Measurements from ENCODE around the gene EEF1AKMT3. TPM values are rescaled to one million over a fixed set of nuclear protein-coding genes. Genes with fewer than 3 reads are reported as not detected.
A peak's percentile ranks its signal among the peaks of the same experiment; 100 is the strongest.

The EEF1AKMT3 gene
- total RNA-seq, 1 donor = 1.7 TPM

DNA sequence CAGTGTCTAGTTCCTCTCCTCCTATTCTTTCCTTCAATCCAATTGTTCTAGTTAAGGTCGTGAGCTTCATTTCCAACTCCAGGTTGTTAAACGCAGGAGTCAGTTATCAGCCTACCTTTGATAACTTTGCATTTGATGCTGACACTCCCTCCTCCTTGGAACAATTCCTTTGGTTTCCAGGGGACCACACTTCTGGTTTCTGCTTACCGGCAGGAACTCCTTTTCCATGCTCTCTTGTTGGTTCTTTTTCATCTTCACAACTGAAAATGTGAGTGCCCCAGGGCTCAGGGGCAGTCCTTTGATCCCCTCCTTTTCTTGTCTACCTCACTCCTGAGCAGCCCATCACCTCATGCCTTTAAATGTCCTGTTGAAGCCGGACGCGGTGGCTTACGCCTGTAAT, 5.0 kb downstream of the EEF1AKMT3 start:
- H3K9me3 ChIP-seq (ENCODE audit: low read depth, low read length) = no peaks in the 10 kb centered on the region
- H3K27me3 ChIP-seq (ENCODE audit: insufficient read depth, low read length) = no peaks in the 10 kb centered on the region
- no peak overlapping the region for H3K4me3 ChIP-seq (ENCODE audit: low read length)
- H3K4me1 ChIP-seq (ENCODE audit: insufficient read depth, low read length) = peaks cover 39% of the 10 kb centered on the region

GRCh38 chr12:57777911-57778310, 5.5 kb downstream of the EEF1AKMT3 start:
- Histone ChIP-seq H3K4me1 (ENCODE audit: insufficient read depth, low read length) (peaks cover 36% of the 10 kb centered on the region), H3K27me3 (ENCODE audit: insufficient read depth, low read length) (no peaks in the 10 kb centered on the region), H3K4me3 (ENCODE audit: low read length) (no peak overlapping the region), H3K9me3 (ENCODE audit: low read depth, low read length) (no peaks in the 10 kb centered on the region)

GRCh38 chr12:57779736-57780135, 7.3 kb downstream of the EEF1AKMT3 start:
- peaks cover 44% of the 10 kb centered on the region for H3K4me1 ChIP-seq (ENCODE audit: insufficient read depth, low read length)

GRCh38 chr12:57780284-57780897, 8.0 kb downstream of the EEF1AKMT3 start:
- H3K9me3 ChIP-seq (ENCODE audit: low read depth, low read length) = no peaks in the 10 kb centered on the region
- no peaks in the 10 kb centered on the region for H3K27me3 ChIP-seq (ENCODE audit: insufficient read depth, low read length)
- H3K4me1 ChIP-seq (ENCODE audit: insufficient read depth, low read length) = peaks cover 44% of the 10 kb centered on the region
- no peak overlapping the region for H3K4me3 ChIP-seq (ENCODE audit: low read length)

More at GRCh38 chr12:57779736-57780135, 7.3 kb downstream of the EEF1AKMT3 start:
- Histone ChIP-seq H3K9me3 (ENCODE audit: low read depth, low read length) (no peaks in the 10 kb centered on the region), H3K27me3 (ENCODE audit: insufficient read depth, low read length) (no peaks in the 10 kb centered on the region), H3K4me3 (ENCODE audit: low read length) (no peak overlapping the region)

DNA sequence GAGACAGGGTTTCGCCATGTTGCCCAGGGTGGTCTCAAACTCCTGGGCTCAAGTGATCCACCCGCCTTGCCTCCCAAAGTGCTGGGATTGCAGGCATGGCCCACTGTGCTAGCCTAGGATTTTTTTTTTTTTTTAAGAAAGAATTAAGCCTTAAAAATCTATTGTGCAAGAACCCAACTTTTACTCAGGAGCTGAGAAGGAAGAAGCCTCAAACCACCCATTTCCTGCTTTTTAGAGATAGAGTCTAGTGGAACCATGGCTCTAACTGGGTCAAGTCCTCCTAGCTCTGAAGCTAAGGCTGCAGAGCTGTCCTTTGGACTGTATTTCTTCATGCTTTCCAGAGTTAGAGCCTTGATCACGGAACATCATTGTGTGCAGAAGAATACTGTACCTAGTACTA, 8.8 kb downstream of the EEF1AKMT3 start:
- Histone ChIP-seq H3K4me3 (ENCODE audit: low read length) (no peak overlapping the region), H3K4me1 (ENCODE audit: insufficient read depth, low read length) (peaks cover 39% of the 10 kb centered on the region), H3K9me3 (ENCODE audit: low read depth, low read length) (no peaks in the 10 kb centered on the region), H3K27me3 (ENCODE audit: insufficient read depth, low read length) (no peaks in the 10 kb centered on the region)

DNA sequence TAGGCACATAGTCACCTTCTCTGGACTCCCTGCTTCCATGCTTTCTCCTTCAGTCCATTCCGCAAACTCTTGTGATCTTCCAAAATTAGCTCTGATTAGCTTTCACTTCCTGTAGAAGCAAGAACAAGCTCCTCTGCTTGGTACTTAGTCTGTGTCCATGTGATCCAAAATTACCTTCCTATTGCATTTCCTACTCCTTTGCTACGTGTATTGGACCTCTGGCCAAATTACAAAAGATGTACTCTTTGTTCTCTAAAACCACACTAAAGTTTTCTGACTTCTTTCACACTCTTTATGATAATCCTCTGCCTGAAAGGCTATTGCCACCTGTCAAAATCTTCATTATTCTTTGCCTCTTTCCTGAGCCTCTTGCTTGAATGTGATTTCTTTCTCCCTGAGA, 9.4 kb downstream of the EEF1AKMT3 start:
- peaks cover 39% of the 10 kb centered on the region for H3K4me1 ChIP-seq (ENCODE audit: insufficient read depth, low read length)
- H3K4me3 ChIP-seq (ENCODE audit: low read length) = no peak overlapping the region
- no peaks in the 10 kb centered on the region for H3K27me3 ChIP-seq (ENCODE audit: insufficient read depth, low read length)
- H3K9me3 ChIP-seq (ENCODE audit: low read depth, low read length) = no peaks in the 10 kb centered on the region

DNA sequence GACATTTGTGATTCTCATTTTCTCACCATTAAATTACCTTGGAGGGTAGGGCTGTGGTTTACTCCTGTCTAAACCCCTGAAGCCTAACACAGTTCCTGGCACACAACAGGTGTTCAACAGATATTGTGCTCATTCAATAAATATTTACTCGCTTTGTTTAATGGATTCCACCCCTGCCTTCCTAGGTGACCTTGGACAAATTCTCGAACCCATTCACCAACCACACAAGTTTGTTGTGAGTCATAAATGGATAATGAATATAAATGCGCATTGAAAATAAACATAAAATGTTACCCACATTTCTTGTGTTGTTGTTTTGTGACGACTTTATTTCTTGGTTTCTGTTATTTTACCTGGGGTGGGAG, 9.8 kb downstream of the EEF1AKMT3 start:
- H3K4me3 ChIP-seq (ENCODE audit: low read length) = no peak overlapping the region
- no peaks in the 10 kb centered on the region for H3K9me3 ChIP-seq (ENCODE audit: low read depth, low read length)
- H3K27me3 ChIP-seq (ENCODE audit: insufficient read depth, low read length) = no peaks in the 10 kb centered on the region
- peaks cover 39% of the 10 kb centered on the region for H3K4me1 ChIP-seq (ENCODE audit: insufficient read depth, low read length)

DNA sequence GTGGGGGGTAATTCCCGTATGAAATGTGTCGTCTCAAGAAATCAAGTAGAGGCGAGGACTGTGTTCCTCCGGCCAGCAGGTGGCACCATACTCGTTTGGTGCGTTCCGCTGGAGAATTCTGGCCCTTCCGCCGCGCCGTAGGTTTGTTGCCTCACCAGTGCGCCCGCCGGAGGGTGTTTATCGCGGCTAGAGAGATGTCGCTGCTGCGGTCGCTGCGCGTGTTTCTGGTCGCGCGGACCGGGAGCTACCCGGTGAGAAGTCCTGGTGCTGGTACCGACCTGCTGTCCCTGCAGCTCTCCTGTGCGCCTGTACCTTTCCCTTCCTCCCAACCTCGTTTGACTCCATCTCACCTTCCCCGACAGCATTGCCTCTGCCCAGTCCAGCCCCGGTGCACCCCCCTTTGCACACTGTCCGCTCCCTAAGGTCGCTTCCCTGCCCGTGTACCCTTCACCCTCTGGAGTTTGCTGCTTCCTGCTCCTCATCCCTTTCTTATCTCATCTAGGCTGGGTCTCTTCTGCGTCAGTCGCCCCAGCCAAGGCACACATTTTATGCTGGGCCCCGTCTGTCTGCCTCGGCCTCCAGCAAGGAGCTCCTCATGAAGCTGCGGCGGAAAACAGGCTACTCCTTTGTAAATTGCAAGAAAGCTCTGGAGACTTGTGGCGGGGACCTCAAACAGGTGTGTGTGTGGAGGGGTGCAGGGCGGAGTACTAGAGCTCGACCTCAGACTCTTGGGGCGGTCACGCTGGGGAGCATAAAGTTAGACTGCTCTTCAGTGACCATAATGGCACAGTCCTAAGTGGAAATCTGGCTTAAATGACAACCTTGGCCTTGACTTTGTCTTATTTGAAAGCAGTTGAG, 10.4 kb downstream of the EEF1AKMT3 start, which contains the start of gene TSFM:
TSS of gene TSFM (plus strand) at position 180 of the 858 bp plus-strand sequence. CDS start at position 195, 15 bp downstream.
- no peaks in the 10 kb centered on the region for H3K27me3 ChIP-seq (ENCODE audit: insufficient read depth, low read length)
- H3K4me1 ChIP-seq (ENCODE audit: insufficient read depth, low read length) = peaks cover 39% of the 10 kb centered on the region
- no peaks in the 10 kb centered on the region for H3K9me3 ChIP-seq (ENCODE audit: low read depth, low read length)
- peak within 1 kb of the TSS; percentile 83 for H3K4me3 ChIP-seq (ENCODE audit: low read length)

DNA sequence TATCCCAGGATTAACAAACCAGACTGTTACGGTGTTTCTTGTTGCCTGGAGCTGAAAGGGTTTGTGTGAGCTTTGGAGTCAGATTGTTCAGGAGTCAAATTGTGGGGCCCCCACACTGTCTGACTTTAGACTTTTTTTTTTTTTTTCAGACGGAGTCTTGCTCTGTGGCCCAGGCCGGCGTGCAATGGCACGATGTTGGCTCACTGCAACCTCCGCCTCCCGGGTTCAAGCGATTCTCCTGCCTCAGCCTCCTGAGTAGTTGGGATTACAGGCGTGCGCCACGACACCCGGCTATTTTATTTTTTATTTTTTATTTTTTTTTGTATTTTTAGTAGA, 11.0 kb downstream of the EEF1AKMT3 start:
- Histone ChIP-seq H3K9me3 (ENCODE audit: low read depth, low read length) (no peaks in the 10 kb centered on the region), H3K4me3 (ENCODE audit: low read length) (peak overlapping the region; percentile 83), H3K4me1 (ENCODE audit: insufficient read depth, low read length) (peaks cover 39% of the 10 kb centered on the region), H3K27me3 (ENCODE audit: insufficient read depth, low read length) (no peaks in the 10 kb centered on the region)

DNA sequence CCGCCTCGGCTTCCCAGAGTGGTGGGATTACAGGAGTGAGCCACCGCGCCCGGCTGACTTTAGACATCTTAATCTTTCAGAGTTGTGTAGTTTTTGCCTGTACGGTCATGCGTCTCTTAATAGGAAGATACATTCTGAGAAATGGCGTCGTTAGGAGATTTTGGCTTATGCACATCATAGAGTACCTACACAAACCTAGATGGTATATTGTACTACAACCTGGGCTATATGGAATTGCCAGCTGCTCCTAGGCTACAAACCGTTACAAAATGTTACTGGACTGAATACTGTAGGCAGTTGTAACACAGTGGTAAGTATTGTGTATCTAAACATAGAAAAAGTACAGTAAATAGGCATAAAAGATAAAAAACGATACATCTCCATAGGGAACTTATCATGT, 11.4 kb downstream of the EEF1AKMT3 start:
- no peak overlapping the region for H3K4me3 ChIP-seq (ENCODE audit: low read length)
- no peaks in the 10 kb centered on the region for H3K27me3 ChIP-seq (ENCODE audit: insufficient read depth, low read length)
- H3K4me1 ChIP-seq (ENCODE audit: insufficient read depth, low read length) = peaks cover 39% of the 10 kb centered on the region
- H3K9me3 ChIP-seq (ENCODE audit: low read depth, low read length) = no peaks in the 10 kb centered on the region

GRCh38 chr12:57793920-57794319, 21.5 kb downstream of the EEF1AKMT3 start:
- no peak overlapping the region for H3K4me3 ChIP-seq (ENCODE audit: low read length)
- peaks cover 7% of the 10 kb centered on the region for H3K4me1 ChIP-seq (ENCODE audit: insufficient read depth, low read length)

GRCh38 chr12:57795354-57795753, 22.9 kb downstream of the EEF1AKMT3 start:
- Histone ChIP-seq H3K9me3 (ENCODE audit: low read depth, low read length) (no peaks in the 10 kb centered on the region), H3K4me3 (ENCODE audit: low read length) (no peak overlapping the region), H3K4me1 (ENCODE audit: insufficient read depth, low read length) (peaks cover 7% of the 10 kb centered on the region), H3K27me3 (ENCODE audit: insufficient read depth, low read length) (no peaks in the 10 kb centered on the region)

More at GRCh38 chr12:57793920-57794319, 21.5 kb downstream of the EEF1AKMT3 start:
- no peaks in the 10 kb centered on the region for H3K9me3 ChIP-seq (ENCODE audit: low read depth, low read length)
- no peaks in the 10 kb centered on the region for H3K27me3 ChIP-seq (ENCODE audit: insufficient read depth, low read length)

DNA sequence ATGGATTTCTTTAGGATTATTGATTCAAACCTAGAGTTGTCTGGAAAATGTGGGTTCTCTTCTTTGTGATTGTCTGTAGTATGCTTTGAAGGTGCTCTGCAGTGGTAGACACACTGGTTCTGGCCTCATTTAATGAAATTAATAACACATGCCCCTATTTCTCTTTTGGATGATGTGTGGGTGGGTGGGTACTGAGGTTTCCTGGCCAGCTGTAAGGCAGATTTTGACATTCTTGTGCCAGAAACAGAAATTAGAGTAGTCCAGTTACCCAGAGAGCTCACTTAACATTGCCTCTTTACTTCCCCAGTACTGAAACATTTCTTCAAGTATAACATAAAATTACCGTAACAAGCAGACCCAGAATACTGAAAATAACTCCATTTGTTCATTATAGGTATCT, 24.6 kb downstream of the EEF1AKMT3 start:
- H3K4me3 ChIP-seq (ENCODE audit: low read length) = no peak overlapping the region
- peaks cover 7% of the 10 kb centered on the region for H3K4me1 ChIP-seq (ENCODE audit: insufficient read depth, low read length)
- no peaks in the 10 kb centered on the region for H3K9me3 ChIP-seq (ENCODE audit: low read depth, low read length)
- no peaks in the 10 kb centered on the region for H3K27me3 ChIP-seq (ENCODE audit: insufficient read depth, low read length)

- Histone ChIP-seq H3K27me3 (ENCODE audit: insufficient read depth, low read length) (no peaks in the 10 kb centered on the region), H3K4me3 (ENCODE audit: low read length) (no peak overlapping the region), H3K4me1 (ENCODE audit: insufficient read depth, low read length) (peaks cover 7% of the 10 kb centered on the region), H3K9me3 (ENCODE audit: low read depth, low read length) (no peaks in the 10 kb centered on the region)
Measured at GRCh38 chr12:57797933-57798332, 25.5 kb downstream of the EEF1AKMT3 start.

DNA sequence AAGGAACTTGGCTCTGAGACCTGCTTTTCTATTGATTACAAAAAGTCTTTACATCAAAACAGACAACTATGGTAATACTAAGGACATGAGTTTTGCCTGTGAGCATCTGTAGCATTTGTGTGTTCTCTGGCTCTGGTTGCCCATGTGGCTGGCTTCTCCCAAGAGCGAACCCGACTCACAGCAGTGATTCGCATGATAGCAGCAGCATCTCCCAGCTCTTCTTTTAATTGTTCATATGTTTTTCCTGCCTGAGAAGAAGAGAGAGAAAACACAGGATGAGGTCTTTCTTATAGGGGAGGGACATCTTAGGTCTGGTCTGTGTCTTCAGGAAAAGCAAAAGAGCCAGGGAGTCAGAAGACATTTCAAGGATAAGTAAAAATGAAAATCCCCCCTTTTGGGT, 28.6 kb downstream of the EEF1AKMT3 start:
- Histone ChIP-seq H3K4me1 (ENCODE audit: insufficient read depth, low read length) (peaks cover 7% of the 10 kb centered on the region), H3K9me3 (ENCODE audit: low read depth, low read length) (no peaks in the 10 kb centered on the region), H3K4me3 (ENCODE audit: low read length) (no peak overlapping the region), H3K27me3 (ENCODE audit: insufficient read depth, low read length) (no peaks in the 10 kb centered on the region)

DNA sequence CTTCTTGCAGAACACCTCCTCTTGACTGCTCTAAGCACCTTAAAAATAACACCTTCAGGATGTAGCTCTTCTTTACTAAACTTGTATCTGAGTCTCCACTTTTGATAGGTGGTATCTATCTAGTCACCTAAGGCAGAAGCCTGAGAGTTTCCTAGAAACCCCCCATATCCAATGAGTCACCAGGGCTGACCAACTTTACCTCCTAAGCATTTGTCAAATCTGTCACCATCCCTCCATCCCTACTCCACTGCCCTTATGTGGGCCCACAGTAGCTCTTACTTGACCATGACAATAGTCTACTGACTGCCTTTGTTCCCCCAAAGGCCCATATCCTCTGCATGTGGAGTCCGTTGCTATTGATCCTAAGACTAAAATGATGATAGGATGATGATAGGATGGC, 30.2 kb downstream of the EEF1AKMT3 start:
- Histone ChIP-seq H3K4me1 (ENCODE audit: insufficient read depth, low read length) (peaks cover 6% of the 10 kb centered on the region), H3K4me3 (ENCODE audit: low read length) (no peak overlapping the region), H3K27me3 (ENCODE audit: insufficient read depth, low read length) (no peaks in the 10 kb centered on the region), H3K9me3 (ENCODE audit: low read depth, low read length) (no peaks in the 10 kb centered on the region)

Measured in mononuclear cell (primary cell).